ENCODE results near the gene RBPJ.

DNA sequence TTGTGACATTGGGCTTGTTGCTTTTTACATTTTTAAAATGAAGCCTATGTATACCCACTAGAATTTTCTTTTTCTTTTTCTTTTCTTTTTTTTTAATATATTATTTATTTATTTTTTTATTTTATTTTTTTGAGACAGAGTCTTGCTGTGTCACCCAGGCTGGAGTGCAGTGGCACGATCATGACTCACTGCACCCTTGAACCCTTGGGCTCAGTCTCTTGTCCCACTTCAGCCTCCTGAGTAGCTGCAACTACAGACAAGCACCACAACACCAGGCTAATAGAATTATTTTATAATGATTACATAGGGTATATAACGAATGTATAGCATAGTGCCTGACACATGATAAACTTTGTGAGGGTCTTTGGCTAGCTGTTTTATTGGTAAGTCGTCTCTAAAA lies 64.9 kb downstream of the RBPJ start:
- TF ChIP-seq, protein P1, sequence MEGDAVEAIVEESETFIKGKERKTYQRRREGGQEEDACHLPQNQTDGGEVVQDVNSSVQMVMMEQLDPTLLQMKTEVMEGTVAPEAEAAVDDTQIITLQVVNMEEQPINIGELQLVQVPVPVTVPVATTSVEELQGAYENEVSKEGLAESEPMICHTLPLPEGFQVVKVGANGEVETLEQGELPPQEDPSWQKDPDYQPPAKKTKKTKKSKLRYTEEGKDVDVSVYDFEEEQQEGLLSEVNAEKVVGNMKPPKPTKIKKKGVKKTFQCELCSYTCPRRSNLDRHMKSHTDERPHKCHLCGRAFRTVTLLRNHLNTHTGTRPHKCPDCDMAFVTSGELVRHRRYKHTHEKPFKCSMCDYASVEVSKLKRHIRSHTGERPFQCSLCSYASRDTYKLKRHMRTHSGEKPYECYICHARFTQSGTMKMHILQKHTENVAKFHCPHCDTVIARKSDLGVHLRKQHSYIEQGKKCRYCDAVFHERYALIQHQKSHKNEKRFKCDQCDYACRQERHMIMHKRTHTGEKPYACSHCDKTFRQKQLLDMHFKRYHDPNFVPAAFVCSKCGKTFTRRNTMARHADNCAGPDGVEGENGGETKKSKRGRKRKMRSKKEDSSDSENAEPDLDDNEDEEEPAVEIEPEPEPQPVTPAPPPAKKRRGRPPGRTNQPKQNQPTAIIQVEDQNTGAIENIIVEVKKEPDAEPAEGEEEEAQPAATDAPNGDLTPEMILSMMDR (conservative IDR thresholded peaks at IDR 0.05) = no peak
- TF ChIP-seq EZH2 (IDR thresholded peaks at IDR 0.05; ENCODE audit: low read depth) = no peak
